Nephron (organoid): Measurements from ENCODE around the gene PRH1.
A peak's percentile ranks its signal among the peaks of the same experiment; 100 is the strongest.

Experiments
- H3K27ac Mint-ChIP-seq, 3 experiments: 2 replicates each; pipeline ENCODE4 v1.8.0; 2020; ENCODE audit warnings: mixed read lengths in 3 of 3, mild to moderate bottlenecking in 2 of 3, moderate library complexity in 1 of 3
- H3K27me3 Mint-ChIP-seq: 2 replicates; pipeline ENCODE4 v1.8.0; 2021; ENCODE audit warnings: low read depth, mild to moderate bottlenecking, moderate library complexity, mixed read lengths
- H3K36me3 Mint-ChIP-seq: 2 replicates; pipeline ENCODE4 v1.8.0; 2020; ENCODE audit warnings: low read depth, mixed read lengths
- H3K4me1 Mint-ChIP-seq: 2 replicates; pipeline ENCODE4 v1.8.0; 2020; ENCODE audit warnings: mixed read lengths
- H3K4me3 Mint-ChIP-seq, 3 experiments: 2 replicates each; pipeline ENCODE4 v1.8.0; 2020; ENCODE audit warnings: mild to moderate bottlenecking in 3 of 3, mixed read lengths in 3 of 3, moderate library complexity in 2 of 3
- H3K9me3 Mint-ChIP-seq: 2 replicates; pipeline ENCODE4 v1.8.0; 2020; ENCODE audit warnings: mixed read lengths
- CTCF ChIP-seq, 3 experiments: fragments of 200-600 bp; sonication (generic); IDR thresholded peaks; one replicate each; pipeline ENCODE4 v1.5.0; 2021; ENCODE audit warnings: antibody characterized with exemption in 3 of 3; ENCODE audit not compliant: unreplicated experiment in 3 of 3

PRH1 gene

GRCh38 chr12:10889226-10889625 is 5.2 kb upstream of the PRH1 start:
- H3K9me3 Mint-ChIP-seq: no peaks in the 10 kb centered on the region
- TF ChIP-seq CTCF (IDR thresholded peaks at IDR 0.05; ENCODE audit: unreplicated experiment in 3 of 3): no peak
- no peak overlapping the region for H3K27ac Mint-ChIP-seq
- H3K4me3 Mint-ChIP-seq: no peak overlapping the region
- H3K4me1 Mint-ChIP-seq: no peaks in the 10 kb centered on the region
- H3K36me3 Mint-ChIP-seq: peaks cover 13% of the 10 kb centered on the region
- no peaks in the 10 kb centered on the region for H3K27me3 Mint-ChIP-seq

- peaks cover 5% of the 10 kb centered on the region for H3K9me3 Mint-ChIP-seq
- H3K36me3 Mint-ChIP-seq: peaks cover 39% of the 10 kb centered on the region
- TF ChIP-seq CTCF (IDR thresholded peaks at IDR 0.05; ENCODE audit: unreplicated experiment in 3 of 3): no peak
- peak overlapping the region in 1 of 3 experiments; percentile 37 for H3K27ac Mint-ChIP-seq
- H3K27me3 Mint-ChIP-seq: no peaks in the 10 kb centered on the region
- H3K4me1 Mint-ChIP-seq: no peaks in the 10 kb centered on the region
- H3K4me3 Mint-ChIP-seq: no peak overlapping the region
These were observed 10.7 kb downstream of the PRH1 start for GRCh38 chr12:10873378-10873777.

GRCh38 chr12:10867381-10867780 is 16.7 kb downstream of the PRH1 start:
- H3K27ac Mint-ChIP-seq: no peak overlapping the region
- no peaks in the 10 kb centered on the region for H3K4me1 Mint-ChIP-seq
- no peak overlapping the region for H3K4me3 Mint-ChIP-seq
- TF ChIP-seq CTCF (IDR thresholded peaks at IDR 0.05; ENCODE audit: unreplicated experiment in 3 of 3): no peak
- peaks cover 44% of the 10 kb centered on the region for H3K36me3 Mint-ChIP-seq
- H3K27me3 Mint-ChIP-seq: no peaks in the 10 kb centered on the region
- H3K9me3 Mint-ChIP-seq: peaks cover 11% of the 10 kb centered on the region

GRCh38 chr12:10863512-10864218 is 20.4 kb downstream of the PRH1 start:
- H3K9me3 Mint-ChIP-seq: peaks cover 39% of the 10 kb centered on the region
- H3K27ac Mint-ChIP-seq: no peak overlapping the region
- H3K27me3 Mint-ChIP-seq: no peaks in the 10 kb centered on the region
- H3K4me1 Mint-ChIP-seq: no peaks in the 10 kb centered on the region
- peaks cover 73% of the 10 kb centered on the region for H3K36me3 Mint-ChIP-seq
- H3K4me3 Mint-ChIP-seq: no peak overlapping the region
- no peak for TF ChIP-seq CTCF (IDR thresholded peaks at IDR 0.05; ENCODE audit: unreplicated experiment in 3 of 3)

GRCh38 chr12:10861366-10861765 is 22.7 kb downstream of the PRH1 start:
- TF ChIP-seq CTCF (IDR thresholded peaks at IDR 0.05; ENCODE audit: unreplicated experiment in 3 of 3): no peak
- no peaks in the 10 kb centered on the region for H3K27me3 Mint-ChIP-seq
- H3K9me3 Mint-ChIP-seq: peaks cover 60% of the 10 kb centered on the region
- no peak overlapping the region for H3K4me3 Mint-ChIP-seq
- H3K4me1 Mint-ChIP-seq: no peaks in the 10 kb centered on the region
- no peak overlapping the region for H3K27ac Mint-ChIP-seq
- peaks cover 75% of the 10 kb centered on the region for H3K36me3 Mint-ChIP-seq

- no peak overlapping the region for H3K4me3 Mint-ChIP-seq
- no peaks in the 10 kb centered on the region for H3K27me3 Mint-ChIP-seq
- H3K9me3 Mint-ChIP-seq: peaks cover 44% of the 10 kb centered on the region
- TF ChIP-seq CTCF (IDR thresholded peaks at IDR 0.05; ENCODE audit: unreplicated experiment in 3 of 3): no peak
- peaks cover 4% of the 10 kb centered on the region for H3K4me1 Mint-ChIP-seq
- peaks cover 72% of the 10 kb centered on the region for H3K36me3 Mint-ChIP-seq
- H3K27ac Mint-ChIP-seq: no peak overlapping the region
These were observed 28.2 kb downstream of the PRH1 start for GRCh38 chr12:10855807-10856206.
